IMR-90 (cell line): Measurements from ENCODE around the gene LAMC3. TPM values are rescaled to one million over a fixed set of nuclear protein-coding genes. Genes with fewer than 3 reads are reported as not detected.

Experiments
- ATAC-seq: fragments of 200-7000 bp; cut with Tn5 transposase; 2 replicates; pipeline ENCODE4 v1.9.1; 2020; ENCODE audit warnings: low read depth, mild to moderate bottlenecking, moderate library complexity
- BruUV-seq: library from RNA; stranded (reverse); fragments of 400-500 nt; replicated peaks from 2 replicates; lab custom pipeline; 2021; lab: Mats Ljungman, UMichigan
- CTCF ChIA-PET: fragments of 300-600 bp; formaldehyde crosslinking; extraction: SDS; loops from one replicate; lab custom pipeline; 2021; ENCODE audit warnings: antibody characterized with exemption; lab: Yijun Ruan, JAX
- POLR2A ChIA-PET: fragments of 300-600 bp; sonication (Branson Sonifier 250); formaldehyde crosslinking; loops from one replicate; lab custom pipeline; 2022; ENCODE audit warnings: antibody characterized with exemption; ENCODE audit not compliant: unreplicated experiment; lab: Charles Lee
- DNase-seq: peaks from one replicate; pipeline ENCODE4 v3.0.0; 2013
- H2AFZ ChIP-seq: replicated peaks from 2 replicates; pipeline ENCODE3; 2013; ENCODE audit warnings: low read length, mild to moderate bottlenecking; ENCODE audit not compliant: poor library complexity
- H2AK5ac ChIP-seq: 2 replicates; pipeline ENCODE4 v1.6.1; 2013; ENCODE audit warnings: low read depth, low read length, inconsistent platforms
- H2AK9ac ChIP-seq: replicated peaks from 2 replicates; pipeline ENCODE3; 2013; ENCODE audit warnings: mild to moderate bottlenecking, low read depth, low read length, moderate library complexity; ENCODE audit not compliant: poor library complexity
- H2BK120ac ChIP-seq: 2 replicates; pipeline ENCODE4 v1.6.1; 2013; ENCODE audit warnings: low read depth, low read length, inconsistent platforms
- H2BK15ac ChIP-seq: 3 replicates; pipeline ENCODE4 v1.6.1; 2013; ENCODE audit warnings: low read depth, low read length, inconsistent platforms
- H2BK20ac ChIP-seq: 2 replicates; pipeline ENCODE4 v1.6.1; 2013; ENCODE audit warnings: low read depth, mild to moderate bottlenecking, inconsistent platforms, low read length, moderate library complexity
- H2BK5ac ChIP-seq: 2 replicates; pipeline ENCODE4 v1.6.1; 2013; ENCODE audit warnings: mild to moderate bottlenecking, low read depth, low read length, inconsistent platforms; ENCODE audit not compliant: poor library complexity, severe bottlenecking
- H3K14ac ChIP-seq: replicated peaks from 2 replicates; pipeline ENCODE4 v1.6.1; 2013; ENCODE audit warnings: low read depth, low read length, inconsistent platforms
- H3K18ac ChIP-seq: 2 replicates; pipeline ENCODE4 v1.6.1; 2013; ENCODE audit warnings: low read depth, low read length, control low read depth
- H3K23ac ChIP-seq: 2 replicates; pipeline ENCODE4 v1.6.1; 2013; ENCODE audit warnings: low read depth, low read length, inconsistent platforms
- H3K27ac ChIP-seq: 2 replicates; pipeline ENCODE4 v1.5.1; 2013; ENCODE audit warnings: mild to moderate bottlenecking, control low read depth, low read length; ENCODE audit not compliant: insufficient read depth
- H3K27me3 ChIP-seq: 2 replicates; pipeline ENCODE4 v1.6.1; 2013; ENCODE audit warnings: low read length; ENCODE audit not compliant: control insufficient read depth, insufficient read depth
- H3K36me3 ChIP-seq: 2 replicates; pipeline ENCODE4 v1.6.1; 2013; ENCODE audit warnings: low read length, mixed read lengths; ENCODE audit not compliant: control insufficient read depth, insufficient read depth
- H3K4ac ChIP-seq: 2 replicates; pipeline ENCODE4 v1.6.1; 2013; ENCODE audit warnings: low read depth, low read length, inconsistent platforms
- H3K4me1 ChIP-seq: 2 replicates; pipeline ENCODE4 v1.6.1; 2013; ENCODE audit warnings: low read length, mixed read lengths; ENCODE audit not compliant: control insufficient read depth, insufficient read depth
- H3K4me2 ChIP-seq: 2 replicates; pipeline ENCODE4 v1.6.1; 2013; ENCODE audit warnings: low read depth, mild to moderate bottlenecking, control low read depth, low read length, moderate library complexity
- H3K4me3 ChIP-seq: 2 replicates; pipeline ENCODE4 v1.5.1; 2013; ENCODE audit warnings: low read depth, mild to moderate bottlenecking, control low read depth, low read length, moderate library complexity; ENCODE audit not compliant: insufficient read depth
- H3K56ac ChIP-seq: 2 replicates; pipeline ENCODE4 v1.6.1; 2013; ENCODE audit warnings: low read length, inconsistent platforms; ENCODE audit not compliant: insufficient read depth; ENCODE audit errors: extremely low read depth
- H3K79me1 ChIP-seq, 2 experiments: 2 replicates each; pipeline ENCODE4 v1.6.1; 2013; ENCODE audit warnings: low read length in 2 of 2, inconsistent platforms in 1 of 2, low read depth in 1 of 2
- H3K9ac ChIP-seq: 2 replicates; pipeline ENCODE4 v1.6.1; 2013; ENCODE audit warnings: low read depth, low read length, control low read depth
- H3K9me1 ChIP-seq: 2 replicates; pipeline ENCODE4 v1.6.1; 2013; ENCODE audit warnings: low read length, inconsistent platforms; ENCODE audit not compliant: insufficient read depth
- H3K9me3 ChIP-seq: 2 replicates; pipeline ENCODE4 v1.6.1; 2013; ENCODE audit warnings: low read length; ENCODE audit not compliant: control insufficient read depth, insufficient read depth
- H4K20me1 ChIP-seq: 2 replicates; pipeline ENCODE4 v1.6.1; 2013; ENCODE audit warnings: low read length, inconsistent platforms; ENCODE audit not compliant: insufficient read depth
- H4K5ac ChIP-seq: 2 replicates; pipeline ENCODE4 v1.6.1; 2013; ENCODE audit warnings: mild to moderate bottlenecking, low read depth, low read length, control low read depth
- H4K8ac ChIP-seq, 2 experiments: 2 replicates each; pipeline ENCODE4 v1.6.1; 2013; ENCODE audit warnings: low read depth in 2 of 2, low read length in 2 of 2, control low read depth in 1 of 2, inconsistent platforms in 1 of 2
- H4K91ac ChIP-seq: 2 replicates; pipeline ENCODE4 v1.6.1; 2013; ENCODE audit warnings: low read depth, low read length, inconsistent platforms; ENCODE audit not compliant: insufficient read depth
- BHLHE40 ChIP-seq: fragments of 150-350 bp; IDR thresholded peaks from 2 replicates; pipeline ENCODE4 v1.6.1; 2016; ENCODE audit warnings: mild to moderate bottlenecking, low read depth, low read length
- CEBPB ChIP-seq: IDR thresholded peaks from 2 replicates; pipeline ENCODE4 v1.6.1; 2012; ENCODE audit warnings: low read depth, low read length, improper control_type of control experiment
- CHD1 ChIP-seq: IDR thresholded peaks from 2 replicates; pipeline ENCODE4 v1.6.1; 2012; ENCODE audit warnings: low read depth, low read length, improper control_type of control experiment
- CTCF ChIP-seq: conservative IDR thresholded peaks from 2 replicates; pipeline ENCODE4 v1.5.1; 2012; ENCODE audit warnings: mild to moderate bottlenecking, low read depth, low read length, improper control_type of control experiment
- FOS ChIP-seq: fragments of 150-350 bp; IDR thresholded peaks from 2 replicates; pipeline ENCODE4 v1.6.1; 2016; ENCODE audit warnings: low read depth, low read length
- MAFK ChIP-seq: IDR thresholded peaks from 2 replicates; pipeline ENCODE4 v1.6.1; 2012; ENCODE audit warnings: low read depth, low read length, improper control_type of control experiment
- MAZ ChIP-seq: IDR thresholded peaks from 2 replicates; pipeline ENCODE4 v1.6.1; 2012; ENCODE audit warnings: low read depth, mild to moderate bottlenecking, low read length, improper control_type of control experiment, moderate library complexity, borderline replicate concordance
- MXI1 ChIP-seq: IDR thresholded peaks from 2 replicates; pipeline ENCODE4 v1.6.1; 2012; ENCODE audit warnings: low read depth, mild to moderate bottlenecking, low read length, moderate library complexity, borderline replicate concordance
- RAD21 ChIP-seq: IDR thresholded peaks from 2 replicates; pipeline ENCODE4 v1.6.1; 2012; ENCODE audit warnings: low read length, improper control_type of control experiment
- RCOR1 ChIP-seq: IDR thresholded peaks from 2 replicates; pipeline ENCODE4 v1.6.1; 2012; ENCODE audit warnings: mild to moderate bottlenecking, low read length, improper control_type of control experiment; ENCODE audit not compliant: insufficient replicate concordance
- RFX5 ChIP-seq: IDR thresholded peaks from 2 replicates; pipeline ENCODE4 v1.8.0; 2012; ENCODE audit warnings: low read depth, mild to moderate bottlenecking, low read length, moderate library complexity
- SMC3 ChIP-seq: fragments of 150-350 bp; IDR thresholded peaks from 2 replicates; pipeline ENCODE4 v1.6.1; 2016; ENCODE audit warnings: low read depth, mild to moderate bottlenecking, antibody characterized with exemption, low read length, moderate library complexity
- USF2 ChIP-seq: fragments of 150-350 bp; IDR thresholded peaks from 2 replicates; pipeline ENCODE4 v1.6.1; 2017; ENCODE audit warnings: mild to moderate bottlenecking, antibody characterized with exemption, low read length, low read depth
- WGBS, 2 experiments: methylation state at CpG; one replicate each; pipeline versions ENCODE4 v1.1.5 to v1.1.7; 2013; ENCODE audit warnings: missing lambda C conversion rate in 2 of 2; ENCODE audit not compliant: insufficient read length in 1 of 2; ENCODE audit errors: extremely low coverage in 2 of 2; 5-methylcytosine and 5-hydroxymethylcytosine counted together
- dilution Hi-C: fragments of 300-500 bp; cut with HindIII; formaldehyde crosslinking; loops from one replicate; pipeline ENCODE4 v1.14.3; 2018; ENCODE audit warnings: low sequenced_read_pairs; ENCODE audit not compliant: unreplicated experiment
- in situ Hi-C: fragments of 300-500 bp; cut with MboI; formaldehyde crosslinking; loops from 3 replicates; pipeline ENCODE4 v1.14.3; 2019; ENCODE audit warnings: low sequenced_read_pairs, inconsistent platforms, mixed read lengths
- intact Hi-C: fragments of 100-400 bp; cut with micrococcal nuclease; formaldehyde crosslinking; loops from 2 replicates; pipeline ENCODE4 v1.10.0; 2022
- polyA plus RNA-seq, 3 experiments: library from polyadenylated mRNA; depleted of rRNA; stranded (reverse); fragments of >200 nt; gene quantifications; 2 replicates each; pipeline ENCODE4 v1.2.3, GENCODE V29; 2012; ENCODE audit warnings: low replicate concordance in 1 of 3
- total RNA-seq: library from RNA; depleted of rRNA; stranded (reverse); fragments of >200 nt; gene quantifications from 2 replicates; pipeline ENCODE4 v1.2.3, GENCODE V29; 2012

The LAMC3 gene
- total and polyA plus RNA-seq, 2 of the 4 experiments (the other 2 are of a cell fraction) = not detected

DNA sequence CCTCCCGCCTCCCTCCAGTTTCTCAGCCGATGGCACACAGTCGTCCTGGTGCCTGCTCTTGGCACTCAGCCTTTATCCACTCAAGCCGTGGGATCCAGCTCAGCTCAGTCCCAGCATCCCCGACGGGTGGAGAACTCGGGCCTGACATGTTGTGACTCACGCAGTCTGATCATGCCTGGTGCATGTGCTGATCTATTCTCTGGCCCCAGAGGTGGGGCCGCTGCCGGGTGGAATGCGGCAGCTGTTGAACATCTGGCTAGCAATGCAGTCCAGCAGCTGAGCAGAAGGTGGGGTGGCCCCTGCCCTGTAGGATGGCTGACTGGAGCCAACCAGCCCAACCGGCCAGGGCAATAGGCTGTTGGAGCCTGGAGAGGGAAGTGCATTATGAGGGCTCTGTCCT lies 85.6 kb downstream of the LAMC3 start:
- Histone ChIP-seq H3K4me3 (no peak overlapping the region), H3K9ac (no peak overlapping the region), H3K9me1 (no peaks in the 10 kb centered on the region), H2BK120ac (no peak overlapping the region), H3K9me3 (0 out of 2 replicates have a peak, but pooled peaks cover 2% of the 10 kb centered on the region), H3K23ac (no peak overlapping the region), H3K4me1 (no peaks in the 10 kb centered on the region; the same call in 1 of the 2 replicates), H3K27me3 (peaks cover 63% of the 10 kb centered on the region), H2AK9ac (no peak overlapping the region), H2AK5ac (no peak overlapping the region), H3K4ac (no peak overlapping the region), H2BK15ac (no peak overlapping the region), H3K4me2 (no peak overlapping the region), H3K27ac (no peak overlapping the region), H3K18ac (no peak overlapping the region), H4K20me1 (no peaks in the 10 kb centered on the region), H4K5ac (no peak overlapping the region), H3K79me1 (no peaks in the 10 kb centered on the region), H3K14ac (no peak overlapping the region), H2BK20ac (no peak overlapping the region), H3K36me3 (no peaks in the 10 kb centered on the region), H2AFZ (no peak overlapping the region), H3K56ac (no peak overlapping the region), H2BK5ac (no peak overlapping the region), H4K91ac (no peak overlapping the region), H4K8ac (no peak overlapping the region)
- 27% methylated on average over 8 of the region's 12 CpGs; no CpG with 5 or more reads in 1 of the 2 experiments for WGBS, 2 experiments
- in situ Hi-C loops = no loop called here
- no peak for TF ChIP-seq MAFK
- TF ChIP-seq CTCF = no peak
- no peak for TF ChIP-seq RFX5
- no peak for TF ChIP-seq SMC3
- TF ChIP-seq MXI1 = no peak
- no peak for TF ChIP-seq RCOR1
- no peak for TF ChIP-seq CEBPB
- no peak for TF ChIP-seq MAZ
- TF ChIP-seq BHLHE40 = no peak
- no peak for TF ChIP-seq USF2
- no peak for TF ChIP-seq RAD21
- no peak for TF ChIP-seq FOS
- no peak for TF ChIP-seq CHD1
- ChIA-PET POLR2A (no interaction called here), CTCF (no interaction called here)
- DNase-seq (peak; percentile 37), ATAC-seq (peak; percentile 74)
- intact Hi-C loops = no loop called here
- BruUV-seq = no TSS peak
- dilution Hi-C loops = no loop called here
